Lower lobe of right lung (tissue), 2 donors: Measurements from ENCODE around the gene PET100. TPM values are rescaled to one million over a fixed set of nuclear protein-coding genes. Genes with fewer than 3 reads are reported as not detected.

Experiments
- ATAC-seq, 2 donors: fragments of 200-7000 bp; cut with Tn5 transposase; one replicate each; pipeline ENCODE4 v1.9.1; 2020 to 2022; ENCODE audit warnings: mild to moderate bottlenecking in 2 of 2, moderate library complexity in 2 of 2
- DNase-seq: peaks from one replicate; pipeline ENCODE4 v3.0.0-alpha.2; 2020
- H3K27ac ChIP-seq: fragments of 200-600 bp; one replicate; pipeline ENCODE4 v1.8.0; 2022
- H3K27me3 ChIP-seq: fragments of 200-600 bp; one replicate; pipeline ENCODE4 v1.8.0; 2022; ENCODE audit warnings: low read depth
- H3K36me3 ChIP-seq: fragments of 200-600 bp; one replicate; pipeline ENCODE4 v1.8.0; 2022; ENCODE audit warnings: mild to moderate bottlenecking
- H3K4me1 ChIP-seq: fragments of 200-600 bp; one replicate; pipeline ENCODE4 v1.8.0; 2022
- H3K4me3 ChIP-seq: fragments of 200-600 bp; one replicate; pipeline ENCODE4 v1.8.0; 2022; ENCODE audit warnings: mild to moderate bottlenecking
- H3K9me3 ChIP-seq: fragments of 200-600 bp; one replicate; pipeline ENCODE4 v1.8.0; 2022
- CTCF ChIP-seq: fragments of 200-600 bp; IDR thresholded peaks from one replicate; pipeline ENCODE4 v1.8.0; 2022; ENCODE audit warnings: antibody characterized with exemption, mild to moderate bottlenecking
- intact Hi-C: fragments of 100-400 bp; cut with DNase I; formaldehyde crosslinking; loops from one replicate; pipeline ENCODE4 v1.11.0; 2022
- total RNA-seq: library from RNA; stranded (reverse); fragmentation: NEBNext Ultra II Directional; extraction: Animal tissue kit (Norgen Biotek cat#: 25700); gene quantifications from one replicate; pipeline ENCODE4 v1.2.1, GENCODE V29; 2021
- donor health status: DM: no; HTN: yes; CAD: no; lungs with severe emphysema.

PET100 gene
- total RNA-seq, 1 donor from 2014 or later, result 82.6 TPM

- Histone ChIP-seq H3K4me1 (no peaks in the 10 kb centered on the region), H3K4me3 (no peak overlapping the region), H3K9me3 (no peaks in the 10 kb centered on the region), H3K27me3 (peaks cover 4% of the 10 kb centered on the region), H3K36me3 (peaks cover 35% of the 10 kb centered on the region), H3K27ac (no peak overlapping the region)
- no peak for TF ChIP-seq CTCF
- ATAC-seq, result no peak
- DNase-seq, result no peak
- intact Hi-C loops, result no loop called here
Measured at GRCh38 chr19:7607874-7608560, 21.6 kb upstream of the PET100 start.

DNA sequence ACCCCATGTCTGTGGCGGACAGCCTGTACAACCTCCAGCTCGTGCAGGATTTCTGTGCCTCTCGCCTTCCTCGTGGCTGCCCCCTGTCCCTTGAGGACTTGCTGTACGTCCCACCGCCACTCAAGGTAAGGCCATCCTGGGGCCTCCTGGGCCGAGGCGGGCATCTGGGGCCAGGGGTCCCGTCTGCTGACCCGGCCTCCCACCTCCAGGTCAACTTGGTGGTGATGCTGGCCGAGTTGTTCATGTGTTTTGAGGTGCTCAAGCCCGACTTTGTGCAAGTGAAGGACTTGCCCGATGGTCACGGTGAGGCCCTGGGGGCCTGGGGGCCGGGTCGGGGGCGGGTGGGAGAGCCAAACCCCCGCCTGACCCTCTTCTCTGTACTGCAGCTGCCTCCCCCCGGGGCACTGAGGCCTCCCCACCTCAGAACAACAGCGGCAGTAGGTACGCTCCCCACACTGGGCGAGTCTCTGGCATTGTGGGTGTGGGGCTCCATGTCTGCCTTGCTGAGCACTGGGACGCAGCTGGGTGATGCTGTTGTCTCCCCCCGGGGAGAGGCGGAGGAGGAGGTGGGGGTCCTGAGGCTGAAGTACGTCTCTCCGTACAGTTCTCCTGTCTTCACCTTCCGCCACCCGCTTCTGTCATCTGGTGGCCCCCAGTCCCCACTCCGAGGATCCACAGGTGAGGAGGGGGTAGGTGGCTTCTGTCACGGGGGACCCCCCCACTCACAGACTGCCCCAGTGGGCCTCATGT, 18.9 kb upstream of the PET100 start:
- no peak for ATAC-seq
- peaks cover 35% of the 10 kb centered on the region for H3K36me3 ChIP-seq
- no peaks in the 10 kb centered on the region for H3K9me3 ChIP-seq
- no peaks in the 10 kb centered on the region for H3K4me1 ChIP-seq
- DNase-seq, result no peak
- intact Hi-C loops, result no loop called here
- H3K27me3 ChIP-seq, result no peaks in the 10 kb centered on the region
- no peak overlapping the region for H3K27ac ChIP-seq
- no peak for TF ChIP-seq CTCF
- H3K4me3 ChIP-seq, result no peak overlapping the region

DNA sequence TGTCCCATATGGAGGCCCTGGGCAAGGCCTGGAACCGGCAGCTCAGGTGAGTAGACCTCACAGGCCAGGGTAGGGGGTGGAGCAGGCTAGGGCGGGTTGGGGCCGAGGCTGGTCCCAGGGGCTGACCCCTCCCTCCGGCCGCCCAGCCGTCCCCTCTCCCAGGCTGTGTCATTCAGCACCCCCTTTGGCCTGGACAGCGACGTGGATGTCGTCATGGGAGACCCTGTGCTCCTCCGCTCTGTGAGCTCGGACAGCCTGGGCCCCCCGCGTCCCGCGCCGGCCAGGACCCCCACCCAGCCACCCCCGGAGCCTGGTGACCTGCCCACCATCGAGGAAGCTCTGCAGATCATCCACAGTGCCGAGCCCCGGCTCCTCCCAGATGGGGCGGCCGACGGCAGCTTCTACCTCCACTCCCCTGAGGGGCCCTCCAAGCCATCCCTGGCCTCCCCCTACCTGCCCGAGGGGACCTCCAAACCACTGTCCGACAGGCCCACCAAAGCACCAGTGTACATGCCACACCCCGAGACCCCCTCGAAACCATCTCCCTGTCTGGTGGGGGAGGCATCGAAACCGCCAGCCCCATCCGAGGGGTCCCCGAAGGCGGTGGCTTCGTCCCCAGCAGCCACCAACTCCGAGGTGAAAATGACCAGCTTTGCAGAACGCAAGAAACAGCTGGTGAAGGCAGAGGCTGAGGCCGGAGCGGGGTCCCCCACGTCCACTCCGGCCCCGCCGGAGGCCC, 17.9 kb upstream of the PET100 start:
- peaks cover 31% of the 10 kb centered on the region for H3K36me3 ChIP-seq
- no peaks in the 10 kb centered on the region for H3K4me1 ChIP-seq
- ATAC-seq (no peak), DNase-seq (no peak)
- no peaks in the 10 kb centered on the region for H3K27me3 ChIP-seq
- no peak overlapping the region for H3K27ac ChIP-seq
- intact Hi-C loops, result no loop called here
- no peak overlapping the region for H3K4me3 ChIP-seq
- TF ChIP-seq CTCF, result no peak
- H3K9me3 ChIP-seq, result no peaks in the 10 kb centered on the region

DNA sequence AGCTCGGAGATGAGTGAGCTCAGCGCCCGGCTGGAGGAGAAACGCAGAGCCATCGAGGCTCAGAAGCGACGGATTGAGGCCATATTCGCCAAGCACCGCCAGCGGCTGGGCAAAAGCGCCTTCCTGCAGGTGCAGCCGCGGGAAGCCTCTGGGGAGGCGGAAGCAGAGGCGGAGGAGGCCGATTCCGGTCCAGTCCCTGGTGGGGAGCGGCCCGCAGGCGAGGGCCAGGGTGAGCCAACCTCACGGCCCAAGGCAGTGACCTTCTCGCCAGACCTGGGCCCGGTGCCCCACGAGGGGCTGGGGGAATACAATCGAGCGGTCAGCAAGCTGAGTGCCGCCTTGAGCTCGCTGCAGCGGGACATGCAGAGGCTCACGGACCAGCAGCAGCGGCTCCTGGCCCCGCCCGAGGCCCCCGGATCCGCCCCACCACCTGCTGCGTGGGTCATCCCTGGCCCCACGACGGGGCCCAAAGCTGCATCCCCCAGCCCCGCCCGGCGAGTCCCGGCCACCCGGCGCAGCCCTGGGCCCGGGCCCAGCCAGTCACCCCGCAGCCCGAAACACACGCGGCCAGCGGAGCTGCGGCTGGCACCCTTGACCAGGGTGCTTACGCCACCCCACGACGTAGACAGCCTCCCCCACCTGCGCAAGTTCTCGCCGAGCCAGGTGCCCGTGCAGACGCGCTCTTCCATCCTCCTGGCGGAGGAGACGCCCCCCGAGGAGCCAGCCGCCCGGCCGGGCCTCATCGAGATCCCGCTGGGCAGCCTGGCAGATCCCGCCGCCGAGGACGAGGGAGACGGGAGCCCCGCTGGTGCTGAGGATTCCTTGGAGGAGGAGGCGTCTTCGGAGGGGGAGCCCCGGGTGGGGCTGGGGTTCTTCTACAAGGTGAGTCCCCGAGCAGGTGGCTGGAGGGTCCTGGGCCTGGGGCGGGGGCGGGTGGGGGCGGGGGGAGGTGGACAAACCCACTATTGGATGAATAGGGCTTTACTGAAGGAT, 17.0 kb upstream of the PET100 start:
- DNase-seq (no peak), ATAC-seq (no peak)
- no peak for TF ChIP-seq CTCF
- H3K4me3 ChIP-seq, result no peak overlapping the region
- intact Hi-C loops, result no loop called here
- H3K36me3 ChIP-seq, result peaks cover 33% of the 10 kb centered on the region
- peaks cover 2% of the 10 kb centered on the region for H3K4me1 ChIP-seq
- H3K27ac ChIP-seq, result no peak overlapping the region
- H3K9me3 ChIP-seq, result no peaks in the 10 kb centered on the region
- H3K27me3 ChIP-seq, result no peaks in the 10 kb centered on the region
